GM15510 (cell line): ENCODE results near the gene JMJD1C.

ENCODE experiments used
- POLR2A ChIP-seq: IDR thresholded peaks from 3 replicates; pipeline ENCODE4 v1.6.1; 2011; ENCODE audit warnings: borderline replicate concordance; ENCODE audit not compliant: insufficient read length; ENCODE audit errors: extremely low read depth

The JMJD1C gene

DNA sequence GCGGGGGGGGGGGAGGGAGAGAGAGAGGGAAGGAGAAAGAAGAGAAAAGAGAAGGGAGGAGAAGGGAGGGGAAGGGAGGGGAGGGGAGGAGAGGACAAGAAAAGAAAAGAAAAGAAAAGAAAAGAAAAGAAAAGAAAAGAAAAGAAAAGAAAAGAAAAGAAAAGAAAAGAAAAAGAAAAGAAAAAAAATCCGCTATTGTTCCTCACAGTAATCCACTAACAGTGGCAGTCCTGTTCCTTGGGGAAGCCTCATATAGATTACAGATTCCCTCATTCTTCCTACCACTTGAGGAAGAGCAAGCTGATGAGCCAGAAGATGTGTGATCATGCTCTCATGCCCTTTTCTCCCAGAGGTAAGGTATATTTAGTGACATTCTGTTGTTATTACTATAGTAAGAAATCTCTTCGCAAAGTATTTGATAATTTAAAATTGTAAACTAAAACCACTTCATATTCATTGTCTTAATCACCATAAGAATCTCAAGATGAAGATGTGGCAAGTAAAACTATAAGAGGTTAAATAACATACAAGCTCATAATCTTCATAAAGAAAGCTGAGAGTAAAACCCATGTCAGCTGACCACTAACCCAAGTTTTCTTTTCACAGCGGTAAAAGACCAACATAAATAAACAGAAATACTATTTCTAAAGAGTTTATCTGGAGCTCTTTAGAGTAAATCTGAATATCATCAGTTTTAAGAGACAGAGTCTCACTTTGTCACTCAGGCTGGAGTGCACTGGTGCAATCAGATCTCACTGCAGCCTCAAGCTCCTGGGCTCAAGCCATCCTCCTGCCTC is 128.1 kb downstream of the JMJD1C start:
- no peak for TF ChIP-seq POLR2A

DNA sequence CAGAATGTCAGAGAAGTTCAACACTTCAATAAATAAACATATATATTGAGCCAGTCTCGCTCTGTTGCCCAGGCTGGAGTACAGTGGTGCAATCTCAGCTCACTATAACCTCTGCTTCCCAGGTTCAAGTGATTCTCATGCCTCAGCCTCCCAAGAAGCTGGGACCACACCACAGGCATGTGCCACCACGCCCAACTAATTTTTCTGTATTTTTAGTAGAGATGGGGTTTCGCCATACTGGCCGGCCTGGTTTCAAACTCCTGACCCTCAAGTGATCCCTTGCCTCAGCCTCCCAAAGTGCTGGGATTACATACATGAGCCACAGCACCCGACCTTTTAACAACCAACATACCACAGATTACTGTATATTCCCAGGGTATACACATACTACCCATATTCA is 134.2 kb downstream of the JMJD1C start:
- TF ChIP-seq POLR2A, result no peak

DNA sequence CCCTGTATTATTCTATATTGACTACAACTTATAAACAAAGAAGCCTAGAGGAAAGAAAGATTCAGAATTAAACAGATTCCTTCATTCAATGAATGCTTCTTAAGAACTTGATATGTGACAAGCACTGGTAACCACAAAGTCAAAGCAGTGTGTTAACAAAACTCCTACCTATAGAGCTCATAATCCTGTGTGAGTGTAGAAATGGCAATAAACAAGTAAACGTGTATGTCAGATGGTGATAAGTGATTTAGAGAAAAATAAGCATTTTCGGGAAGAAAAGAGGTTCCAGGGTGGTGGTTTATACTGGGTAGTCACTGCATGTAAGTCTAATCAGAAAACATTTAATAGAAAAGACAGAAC is 141.3 kb downstream of the JMJD1C start:
- no peak for TF ChIP-seq POLR2A

DNA sequence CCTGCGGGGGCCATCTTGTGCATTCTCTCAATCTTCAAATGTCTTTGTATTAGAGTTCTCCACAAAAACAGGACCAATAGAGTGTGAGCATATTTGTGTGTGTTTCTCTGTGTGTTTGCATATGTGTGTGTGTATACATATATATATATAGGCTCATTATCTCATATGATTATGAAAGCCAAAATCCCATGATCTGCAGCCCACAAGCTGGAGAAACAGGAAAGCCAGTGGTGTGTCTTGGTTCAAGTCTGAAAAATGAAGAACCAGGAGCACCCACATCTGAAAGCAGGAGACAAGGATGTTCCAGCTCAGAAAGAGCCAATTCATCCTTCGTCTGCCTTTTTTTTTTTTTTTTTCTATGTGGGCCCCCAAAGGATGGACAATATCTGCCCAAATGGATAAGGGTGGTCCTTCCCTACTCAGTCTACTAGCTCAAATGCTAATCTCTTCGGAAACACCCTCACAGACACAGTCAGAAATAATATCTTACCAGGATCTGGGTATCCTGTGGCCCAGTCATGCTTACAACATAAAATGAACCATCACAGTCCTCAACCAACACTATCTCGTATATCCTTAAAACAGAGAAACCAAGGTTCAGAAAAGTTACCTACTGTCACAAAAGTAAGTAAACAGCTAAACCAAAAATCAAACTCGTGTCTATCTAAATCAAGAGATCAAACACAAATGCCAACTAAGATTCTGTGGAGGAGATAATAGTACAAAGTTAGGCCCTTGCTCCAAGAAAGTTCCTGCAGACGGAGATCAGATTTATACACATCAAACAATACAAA is 141.9 kb downstream of the JMJD1C start:
- TF ChIP-seq POLR2A, result no peak

DNA sequence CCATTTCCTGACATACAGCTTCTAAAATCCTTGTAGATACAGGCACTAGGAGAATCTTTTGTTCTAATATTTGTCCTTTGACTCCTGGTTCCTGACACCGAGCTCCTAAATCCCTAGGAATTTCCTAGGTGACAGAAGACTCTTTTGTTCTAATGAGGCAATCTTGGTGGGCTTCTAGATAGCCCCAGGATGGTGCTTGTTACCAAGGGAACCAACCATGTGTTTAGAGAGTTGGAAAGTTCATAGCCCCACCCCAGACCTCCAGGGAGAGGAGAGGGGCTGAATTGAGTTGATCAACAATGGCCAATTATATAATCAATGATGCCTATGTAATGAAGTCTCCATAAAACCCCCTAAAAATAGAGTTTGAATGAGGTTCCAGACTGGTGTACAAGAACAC is 145.1 kb downstream of the JMJD1C start:
- no peak for TF ChIP-seq POLR2A

DNA sequence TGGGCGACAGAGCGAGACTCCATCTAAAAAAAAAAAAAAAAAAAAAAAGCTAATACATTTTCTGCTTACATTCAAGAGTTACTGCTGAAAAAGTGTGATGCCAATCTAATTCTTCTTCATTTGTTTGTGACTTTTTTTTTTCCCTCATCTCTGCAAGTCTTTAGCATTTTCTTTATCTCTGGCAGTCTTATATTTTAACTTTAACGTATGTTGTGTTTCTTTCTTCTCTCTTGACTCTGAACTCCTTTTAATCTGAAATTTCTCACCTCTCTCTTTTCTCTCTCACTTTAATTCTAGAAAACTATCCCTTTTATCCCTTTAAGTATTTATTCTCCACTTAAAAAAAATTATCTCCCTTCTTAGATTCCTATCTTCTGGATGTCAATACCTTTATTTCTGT is 146.5 kb downstream of the JMJD1C start:
- no peak for TF ChIP-seq POLR2A

DNA sequence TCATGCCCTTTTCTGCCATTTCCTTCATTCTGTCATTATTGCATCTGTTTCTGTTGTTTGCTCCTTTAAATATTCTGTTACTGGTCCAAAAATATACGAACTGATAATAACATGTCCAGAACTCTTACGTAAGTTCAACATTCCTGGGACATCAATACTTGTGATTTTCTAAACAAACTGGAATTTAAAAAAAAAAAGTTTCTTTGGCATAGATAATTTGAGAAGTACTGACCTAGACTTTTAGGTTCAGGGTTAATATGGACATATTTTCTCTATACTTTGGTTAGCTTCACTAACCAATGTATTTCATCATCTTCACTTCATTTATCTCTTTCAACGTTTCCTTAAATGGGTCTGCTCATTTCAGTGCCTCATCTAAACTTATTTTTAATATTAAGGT is 147.3 kb downstream of the JMJD1C start:
- no peak for TF ChIP-seq POLR2A

DNA sequence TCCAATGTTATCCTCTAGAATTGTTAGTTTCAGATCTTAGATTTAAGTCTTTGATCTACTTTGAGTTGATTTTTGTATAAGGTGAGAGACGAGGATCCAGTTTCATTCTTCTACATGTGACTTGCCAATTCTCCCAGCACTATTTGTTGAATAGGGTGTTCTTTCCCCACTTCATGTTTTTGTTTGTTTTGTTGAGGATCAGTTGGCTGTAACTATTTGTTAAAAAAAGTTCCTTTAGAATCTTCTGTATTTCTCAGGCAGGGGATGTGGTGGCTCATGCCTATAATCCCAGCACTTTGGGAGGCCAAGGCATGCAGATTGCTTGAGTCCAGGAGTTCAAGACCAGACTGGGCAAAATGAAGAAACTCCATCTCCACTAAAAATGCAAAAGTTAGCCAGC is 151.8 kb downstream of the JMJD1C start:
- TF ChIP-seq POLR2A, result no peak

DNA sequence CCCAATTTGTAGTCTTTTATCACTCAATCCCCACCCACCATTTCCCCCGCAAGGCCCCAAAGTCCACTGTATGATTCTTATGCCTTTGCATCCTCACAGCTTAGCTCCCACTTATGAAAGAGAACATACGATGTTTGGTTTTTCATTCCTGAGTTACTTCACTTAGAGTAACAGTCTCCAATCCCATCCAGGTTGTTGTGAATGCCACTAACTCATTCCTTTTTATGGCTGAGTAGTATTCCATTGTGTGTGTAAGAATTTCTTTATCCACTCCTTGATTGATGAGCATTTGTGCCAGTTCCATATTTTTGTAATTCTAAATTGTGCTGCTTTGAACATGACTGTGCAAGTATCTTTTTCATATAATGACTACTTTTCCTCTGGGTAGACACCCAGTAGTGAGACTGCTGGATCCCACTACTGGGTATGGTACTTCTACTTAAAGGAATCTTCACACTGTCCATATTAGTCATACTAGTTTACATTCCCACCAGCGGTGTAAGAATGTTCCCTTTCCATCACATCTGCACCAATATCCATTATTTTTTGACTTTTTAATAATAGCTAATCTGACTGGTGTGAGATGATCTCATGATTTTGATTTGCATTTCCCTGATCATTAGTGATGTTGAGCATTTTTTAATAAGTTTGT is 152.6 kb downstream of the JMJD1C start:
- no peak for TF ChIP-seq POLR2A

DNA sequence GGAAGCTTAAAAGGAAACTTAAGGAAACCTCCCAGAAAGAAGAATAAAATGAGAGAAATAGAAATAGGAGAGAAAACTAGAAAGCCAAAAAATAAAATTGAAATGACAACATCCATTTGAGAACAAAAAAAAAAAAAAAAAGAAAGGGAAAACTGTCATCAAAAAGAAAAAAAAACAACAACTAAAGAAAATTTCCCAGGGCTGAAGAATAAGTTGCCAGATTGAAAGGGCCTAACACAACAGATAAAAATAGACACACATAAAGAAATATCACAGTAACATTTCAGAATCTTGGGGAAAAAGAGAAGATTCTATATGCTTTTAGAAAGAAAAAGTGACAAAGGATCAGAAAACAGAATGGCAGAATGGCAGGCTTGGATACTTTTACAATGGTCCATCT is 157.1 kb downstream of the JMJD1C start:
- TF ChIP-seq POLR2A, result no peak

DNA sequence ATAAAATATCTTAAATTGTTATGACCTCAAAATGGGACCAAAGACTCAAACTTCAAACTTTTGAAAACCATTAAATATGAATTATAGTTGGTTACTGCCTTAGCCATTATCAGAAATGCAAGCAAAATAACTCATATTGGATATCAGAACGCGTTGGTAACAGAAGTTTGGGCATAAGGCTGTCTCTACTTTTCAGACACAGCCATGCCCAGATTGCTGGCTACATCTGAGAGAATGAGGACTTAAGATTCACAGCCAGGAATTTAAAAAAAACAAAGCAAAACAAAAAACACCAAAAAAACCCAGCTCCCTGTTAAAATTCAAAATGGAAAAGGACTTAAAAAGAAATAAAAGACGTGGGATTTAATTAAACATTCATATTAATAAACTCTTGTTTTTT is 161.6 kb downstream of the JMJD1C start:
- no peak for TF ChIP-seq POLR2A

DNA sequence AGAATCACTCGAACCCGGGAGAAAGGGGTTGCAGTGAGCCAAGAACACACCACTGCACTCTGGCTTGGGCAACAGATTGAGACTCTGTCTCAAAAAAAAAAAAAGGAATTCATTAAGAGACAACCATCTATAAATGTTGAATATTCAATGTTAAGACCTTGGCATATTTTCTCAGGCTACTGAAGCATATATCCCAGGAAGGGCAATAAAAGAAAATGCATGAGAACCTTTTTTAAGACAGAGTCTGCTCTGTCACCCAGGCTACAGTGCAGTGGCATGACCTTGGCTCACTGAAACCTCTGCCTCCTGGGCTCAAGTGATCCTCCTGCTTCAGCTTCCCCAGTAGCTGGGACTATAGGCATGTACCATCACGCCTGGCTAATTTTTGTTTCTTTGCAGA is 165.0 kb downstream of the JMJD1C start:
- TF ChIP-seq POLR2A, result no peak

DNA sequence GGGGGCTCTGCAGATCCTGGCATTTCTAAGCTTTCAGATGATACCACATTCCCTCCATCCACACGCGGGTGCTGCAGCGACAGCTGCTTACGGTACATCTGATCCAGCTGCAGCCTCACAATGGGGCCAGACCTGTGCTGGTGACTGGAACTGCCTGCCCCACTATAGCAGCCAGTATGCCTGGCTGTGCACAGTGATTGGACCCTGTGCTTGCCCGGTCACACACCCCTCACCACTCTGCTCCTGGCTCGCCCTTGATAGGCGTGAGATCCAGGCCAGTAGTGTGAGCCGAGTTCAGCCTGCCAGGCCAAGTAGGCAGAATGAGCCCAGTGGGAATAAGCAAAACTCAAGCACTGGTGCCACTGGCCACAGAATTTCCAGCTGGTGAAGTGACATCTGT is 167.8 kb downstream of the JMJD1C start:
- no peak for TF ChIP-seq POLR2A

DNA sequence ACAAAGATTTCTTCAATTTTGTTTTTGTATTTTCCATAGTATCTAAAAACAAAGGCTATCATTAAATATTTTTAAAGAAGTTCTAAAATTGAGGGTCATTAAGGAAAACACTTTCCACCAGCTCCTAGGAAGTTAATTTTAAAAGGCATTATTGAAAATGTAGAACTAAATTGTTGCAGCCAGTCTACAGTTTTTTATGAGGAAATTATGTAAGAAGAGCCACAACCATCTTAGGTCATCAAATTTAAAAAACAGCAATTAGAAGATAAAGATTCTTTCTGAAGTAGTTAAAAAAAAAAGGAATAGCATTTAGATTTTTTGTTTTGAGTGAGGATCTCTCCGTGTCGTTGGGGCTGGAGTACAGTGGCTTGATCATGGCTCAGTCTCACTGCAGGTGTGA is 171.0 kb downstream of the JMJD1C start:
- TF ChIP-seq POLR2A, result no peak

DNA sequence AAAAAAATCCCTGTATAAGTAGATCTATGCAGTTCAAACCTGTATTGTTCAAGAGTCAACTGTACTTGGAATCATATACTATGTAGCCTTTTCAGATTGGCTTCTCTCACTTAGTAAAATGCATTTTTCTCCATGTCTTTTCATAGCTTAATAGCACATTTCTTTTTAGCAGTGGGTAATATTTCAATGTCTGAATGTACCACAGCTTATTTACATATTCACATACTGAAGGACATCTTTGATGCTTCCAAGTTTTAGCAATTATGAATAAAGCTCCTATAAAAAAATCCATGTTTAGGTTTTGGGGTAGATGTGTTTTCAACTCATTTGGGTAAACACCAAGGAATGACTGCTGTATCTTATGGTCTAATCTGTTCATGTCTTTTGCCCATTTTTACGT is 177.6 kb downstream of the JMJD1C start:
- no peak for TF ChIP-seq POLR2A

DNA sequence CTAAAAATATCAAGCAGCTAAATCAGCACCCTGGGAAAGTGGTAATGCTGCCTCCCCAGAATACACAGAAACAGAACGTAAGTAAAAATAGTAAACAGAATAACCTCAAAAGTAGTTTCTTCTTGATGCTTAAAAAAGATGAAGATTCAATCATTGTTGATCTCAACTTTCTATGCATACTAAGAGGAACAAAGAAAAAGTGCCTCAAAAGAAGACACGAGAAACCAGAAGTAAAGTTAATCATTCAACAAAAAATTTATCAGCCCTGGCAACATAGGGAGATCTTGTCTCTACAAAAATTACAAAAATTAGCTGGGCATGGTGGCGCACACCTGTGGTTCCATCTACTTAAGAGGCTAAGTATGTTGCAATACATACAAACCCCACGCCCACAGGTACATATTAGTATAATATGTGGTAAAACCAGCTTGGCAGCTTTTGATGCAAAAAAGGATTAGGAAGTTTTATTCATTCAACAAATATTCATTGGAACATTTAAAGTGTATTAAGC is 179.0 kb downstream of the JMJD1C start:
- no peak for TF ChIP-seq POLR2A

DNA sequence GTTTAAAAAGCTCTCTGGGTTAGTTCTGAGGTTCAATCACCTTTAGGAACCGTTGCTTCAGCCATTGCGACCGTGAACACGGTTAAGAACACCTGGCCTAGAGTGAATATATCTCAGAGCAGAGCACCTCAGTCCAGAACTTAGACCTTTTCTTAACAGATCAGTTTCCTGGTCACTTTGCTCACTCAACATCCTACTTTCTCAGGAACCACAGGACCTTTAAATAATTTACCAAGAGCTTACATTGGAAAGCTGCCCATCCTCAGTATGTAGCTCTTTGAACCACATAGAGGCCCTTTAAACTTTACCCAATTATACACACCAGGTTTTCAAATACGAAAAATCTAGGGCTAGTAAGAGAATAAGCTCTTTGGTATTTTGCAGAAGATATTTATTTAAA is 179.4 kb downstream of the JMJD1C start:
- TF ChIP-seq POLR2A, result no peak

DNA sequence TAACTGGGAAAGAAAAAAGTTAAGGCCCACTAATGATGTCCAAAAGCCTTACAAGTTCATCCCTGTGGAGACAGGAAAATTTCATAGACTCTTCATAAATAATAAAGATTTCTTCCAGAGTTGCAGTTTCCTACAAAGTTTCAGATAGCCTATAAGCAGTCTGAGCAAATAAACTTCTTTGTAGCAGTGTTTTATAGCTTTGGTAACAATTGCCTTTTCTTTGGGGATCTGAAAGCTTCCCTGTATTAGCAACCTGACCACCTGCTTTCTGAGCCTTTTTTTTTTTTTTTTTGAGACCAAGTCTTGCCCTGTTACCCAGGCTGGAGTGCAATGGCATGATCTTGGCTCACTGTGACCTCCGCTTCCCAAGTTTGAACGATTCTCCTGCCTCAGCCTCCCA is 182.7 kb downstream of the JMJD1C start:
- TF ChIP-seq POLR2A, result no peak
